Kidney epithelial cell (primary cell): ENCODE measurements around the gene LNX1. TPM values are rescaled to one million over a fixed set of nuclear protein-coding genes. Genes with fewer than 3 reads are reported as not detected.

Experiments
- DNase-seq: peaks from one replicate; pipeline ENCODE4 v3.0.0-alpha.2; 2010; ENCODE audit warnings: low read depth
- H3K27me3 ChIP-seq: 2 replicates; pipeline ENCODE4 v1.6.0; 2011; ENCODE audit warnings: low read length; ENCODE audit not compliant: control insufficient read depth, insufficient read depth
- H3K36me3 ChIP-seq: 2 replicates; pipeline ENCODE4 v1.5.1; 2011; ENCODE audit warnings: low read length; ENCODE audit not compliant: control insufficient read depth, insufficient read depth
- H3K4me3 ChIP-seq: 2 replicates; pipeline ENCODE4 v1.5.1; 2011; ENCODE audit warnings: low read depth, mild to moderate bottlenecking, control low read depth, low read length
- total RNA-seq: library from RNA; depleted of rRNA; stranded (reverse); fragments of >200 nt; gene quantifications from 2 replicates; pipeline ENCODE4 v1.2.3, GENCODE V29; 2015
- TF ChIP-seq, protein P1 (sequence below): IDR thresholded peaks from 2 replicates; pipeline ENCODE4 v1.5.1; 2011; ENCODE audit warnings: mild to moderate bottlenecking, moderate library complexity, low read length, control low read depth, inconsistent platforms; ENCODE audit not compliant: insufficient read depth, poor library complexity, severe bottlenecking

The LNX1 gene
- total RNA-seq, 1 donor from 2014 or later, result 6.9 TPM

DNA sequence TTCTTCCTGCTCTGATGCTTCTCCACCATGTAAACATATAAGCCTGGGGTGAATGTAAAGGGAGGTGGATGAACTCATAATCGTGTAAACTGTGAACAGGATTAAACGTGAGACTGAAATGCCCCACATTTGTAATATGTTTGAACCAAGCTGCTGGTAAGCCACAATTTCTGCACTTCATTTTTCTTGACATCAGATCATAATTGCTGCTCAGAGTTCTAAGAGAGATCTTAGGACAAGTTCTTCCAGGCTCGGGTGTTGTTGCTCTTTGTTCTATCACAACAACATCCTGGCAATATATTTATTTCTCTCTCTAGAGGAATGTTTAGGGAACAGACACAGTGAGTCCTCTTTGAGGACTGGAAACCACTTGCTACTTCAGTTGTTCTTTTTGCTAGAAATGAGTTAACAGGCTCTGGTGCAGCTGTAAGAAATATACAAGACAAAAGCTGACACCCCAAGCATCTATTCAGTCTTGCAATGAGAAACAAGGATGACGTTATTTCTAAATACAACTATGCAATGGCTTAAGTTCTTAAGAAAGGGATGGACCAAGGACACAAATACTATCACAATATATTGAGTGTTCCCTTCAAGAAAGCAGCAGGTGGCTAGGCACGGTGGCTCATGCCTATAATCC, 59.6 kb downstream of the LNX1 start:
- Histone ChIP-seq H3K36me3 (no peaks in the 10 kb centered on the region), H3K4me3 (no peak overlapping the region), H3K27me3 (no peaks in the 10 kb centered on the region)
- TF ChIP-seq, protein P1, sequence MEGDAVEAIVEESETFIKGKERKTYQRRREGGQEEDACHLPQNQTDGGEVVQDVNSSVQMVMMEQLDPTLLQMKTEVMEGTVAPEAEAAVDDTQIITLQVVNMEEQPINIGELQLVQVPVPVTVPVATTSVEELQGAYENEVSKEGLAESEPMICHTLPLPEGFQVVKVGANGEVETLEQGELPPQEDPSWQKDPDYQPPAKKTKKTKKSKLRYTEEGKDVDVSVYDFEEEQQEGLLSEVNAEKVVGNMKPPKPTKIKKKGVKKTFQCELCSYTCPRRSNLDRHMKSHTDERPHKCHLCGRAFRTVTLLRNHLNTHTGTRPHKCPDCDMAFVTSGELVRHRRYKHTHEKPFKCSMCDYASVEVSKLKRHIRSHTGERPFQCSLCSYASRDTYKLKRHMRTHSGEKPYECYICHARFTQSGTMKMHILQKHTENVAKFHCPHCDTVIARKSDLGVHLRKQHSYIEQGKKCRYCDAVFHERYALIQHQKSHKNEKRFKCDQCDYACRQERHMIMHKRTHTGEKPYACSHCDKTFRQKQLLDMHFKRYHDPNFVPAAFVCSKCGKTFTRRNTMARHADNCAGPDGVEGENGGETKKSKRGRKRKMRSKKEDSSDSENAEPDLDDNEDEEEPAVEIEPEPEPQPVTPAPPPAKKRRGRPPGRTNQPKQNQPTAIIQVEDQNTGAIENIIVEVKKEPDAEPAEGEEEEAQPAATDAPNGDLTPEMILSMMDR, result no peak
- DNase-seq, result no peak

DNA sequence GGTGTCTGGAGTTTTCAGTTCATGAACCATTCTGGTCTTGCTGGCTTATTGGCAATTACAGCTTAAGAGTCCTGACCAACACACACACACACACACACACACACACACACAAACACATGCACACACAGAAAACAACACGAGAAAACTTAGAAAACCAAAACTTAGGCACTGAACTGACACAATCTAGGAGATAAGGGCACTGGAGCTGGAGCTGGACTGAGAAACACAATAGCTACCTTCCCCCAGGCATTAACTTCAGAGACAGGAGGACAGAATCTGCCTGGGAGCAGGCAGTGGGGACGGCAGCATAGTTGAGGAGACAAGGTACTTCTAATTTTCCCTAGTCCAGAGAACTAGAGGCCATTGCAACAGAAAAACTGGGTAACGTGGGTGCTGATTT, 62.3 kb downstream of the LNX1 start:
- DNase-seq, result no peak
- H3K27me3 ChIP-seq, result no peaks in the 10 kb centered on the region
- no peaks in the 10 kb centered on the region for H3K36me3 ChIP-seq
- TF ChIP-seq, protein P1, result no peak
- H3K4me3 ChIP-seq, result no peak overlapping the region

DNA sequence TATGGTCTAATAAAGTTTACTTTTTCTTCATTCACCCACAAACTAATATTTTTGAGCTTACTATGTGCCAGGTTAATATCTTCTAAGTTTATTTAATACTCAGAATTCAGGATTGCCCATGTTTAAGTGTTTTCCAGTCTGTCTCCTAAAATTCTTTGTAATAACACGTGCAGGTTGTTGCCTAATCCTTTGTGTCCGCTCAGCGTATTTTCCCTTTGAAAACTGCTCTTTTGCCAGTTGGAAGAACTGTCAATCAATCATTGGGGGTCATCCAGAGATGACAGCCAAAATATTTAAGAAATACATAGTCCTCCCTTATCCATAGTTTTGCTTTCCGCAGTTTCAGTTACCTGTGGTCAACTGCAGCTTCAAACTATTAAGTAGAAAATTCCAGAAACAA, 63.4 kb downstream of the LNX1 start:
- H3K36me3 ChIP-seq, result no peaks in the 10 kb centered on the region
- no peak overlapping the region for H3K4me3 ChIP-seq
- H3K27me3 ChIP-seq, result no peaks in the 10 kb centered on the region
- DNase-seq, result no peak
- TF ChIP-seq, protein P1, result no peak

DNA sequence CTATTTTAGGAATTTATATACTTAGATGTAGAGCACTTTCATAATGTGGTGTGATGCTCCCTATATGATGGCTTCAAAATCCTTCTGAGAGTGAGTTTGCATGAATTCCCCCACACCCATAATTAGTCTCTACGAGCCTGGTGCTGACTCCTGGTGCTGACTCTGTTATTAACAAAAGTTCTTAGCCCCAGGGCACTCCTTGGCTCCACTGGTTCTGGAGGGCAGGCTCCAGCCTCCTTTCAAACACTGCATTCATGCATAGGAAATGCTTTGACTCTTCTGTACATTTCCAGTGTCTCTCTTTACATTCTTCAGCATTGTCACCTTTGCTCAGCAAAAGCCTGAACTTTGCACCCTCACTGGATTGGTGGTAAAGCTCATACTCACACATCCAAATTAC, 64.0 kb downstream of the LNX1 start:
- no peak overlapping the region for H3K4me3 ChIP-seq
- DNase-seq, result no peak
- H3K27me3 ChIP-seq, result no peaks in the 10 kb centered on the region
- no peaks in the 10 kb centered on the region for H3K36me3 ChIP-seq
- TF ChIP-seq, protein P1, result no peak

DNA sequence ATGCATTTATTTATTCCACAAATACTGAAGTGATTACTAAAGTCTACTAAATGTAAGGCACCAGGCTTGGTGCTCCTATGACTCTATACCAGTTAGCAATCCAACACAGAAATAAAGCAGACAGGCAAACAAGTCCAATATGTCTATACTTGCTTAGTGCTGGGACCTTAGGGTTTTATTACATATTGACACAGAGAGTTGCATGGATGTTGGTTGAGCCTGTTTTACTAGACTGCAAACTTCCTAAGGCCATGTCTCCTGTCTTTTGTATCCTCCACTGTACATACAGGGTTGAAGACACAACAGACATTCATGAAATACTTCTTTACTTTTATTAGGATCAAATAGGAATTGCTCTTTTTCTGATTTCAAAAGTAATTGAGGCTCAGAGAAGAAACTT, 69.0 kb downstream of the LNX1 start:
- TF ChIP-seq, protein P1, result no peak
- Histone ChIP-seq H3K36me3 (no peaks in the 10 kb centered on the region), H3K27me3 (no peaks in the 10 kb centered on the region), H3K4me3 (no peak overlapping the region)
- no peak for DNase-seq

DNA sequence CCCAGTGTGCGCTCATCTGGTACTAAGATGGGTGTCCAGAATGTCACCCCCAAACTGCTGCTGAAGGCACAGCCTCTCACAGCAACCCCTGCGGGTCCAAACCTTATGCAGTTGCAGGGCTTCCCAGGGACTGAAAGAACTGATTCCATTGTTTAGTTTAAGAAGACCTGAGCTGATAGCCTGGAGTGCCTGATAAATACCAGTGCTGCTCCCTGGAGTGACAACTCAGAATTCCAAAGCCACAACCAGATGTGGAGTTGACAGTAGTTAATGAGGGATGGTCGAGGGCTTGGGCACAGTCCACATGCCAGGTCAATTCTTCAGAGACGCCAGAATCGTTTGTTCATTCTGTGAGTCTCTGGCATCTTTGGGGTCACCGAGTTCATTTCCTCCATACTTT, 71.2 kb downstream of the LNX1 start:
- TF ChIP-seq, protein P1, result no peak
- H3K4me3 ChIP-seq, result no peak overlapping the region

More for the DNA sequence above, 71.2 kb downstream of the LNX1 start:
- Histone ChIP-seq H3K36me3 (no peaks in the 10 kb centered on the region), H3K27me3 (no peaks in the 10 kb centered on the region)
- DNase-seq, result no peak
